Measurements from ENCODE around the gene CCDC88B. TPM values are rescaled to one million over a fixed set of nuclear protein-coding genes. Genes with fewer than 3 reads are reported as not detected.
A peak's percentile ranks its signal among the peaks of the same experiment; 100 is the strongest.

CCDC88B gene
- total RNA-seq, 4 donors from 2014 or later = 3.3 to 8.3 (median 5.4) TPM

DNA sequence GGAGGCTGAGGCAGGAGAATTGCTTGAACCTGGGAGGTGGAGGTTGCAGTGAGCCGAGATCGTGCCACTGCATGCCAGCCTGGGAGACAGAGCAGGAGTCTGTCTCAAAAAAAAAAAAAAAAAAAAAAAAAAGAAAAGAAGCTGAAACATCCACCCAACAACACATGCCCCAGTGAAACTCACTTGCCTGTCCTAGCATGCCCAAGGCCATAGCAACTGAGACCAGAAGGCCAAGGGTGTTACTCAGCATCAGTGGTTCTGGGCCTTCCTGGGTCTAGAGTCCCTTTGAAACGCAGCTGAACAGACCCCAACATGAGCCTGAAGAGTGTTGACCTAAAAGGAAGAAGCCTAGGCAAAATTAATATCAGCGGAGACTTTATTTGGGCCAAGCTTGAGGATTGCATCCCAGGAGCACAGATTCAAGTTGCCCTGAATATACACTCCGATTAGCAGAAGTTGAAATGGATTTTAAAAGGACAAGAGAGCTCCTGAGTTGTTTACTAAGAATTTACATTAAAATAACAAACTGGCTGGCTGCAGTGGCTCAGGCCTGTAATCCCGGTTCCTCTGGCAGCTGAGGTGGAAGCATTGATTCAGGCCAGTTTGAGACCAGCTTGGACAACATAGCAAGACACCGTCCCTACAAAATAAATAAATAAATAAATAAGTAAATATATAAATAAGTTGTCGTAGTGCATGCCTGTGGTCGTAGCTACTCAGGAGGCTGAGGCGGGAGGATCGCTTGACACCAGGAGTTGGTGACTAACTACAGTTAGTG, 15.1 kb upstream of the CCDC88B start:
- peaks cover 25% of the 10 kb centered on the region for H3K36me3 ChIP-seq
- H3K4me1 ChIP-seq = peaks cover 50% of the 10 kb centered on the region
- H3K27ac ChIP-seq = peak overlapping the region; percentile 54
- H3K9me3 ChIP-seq = no peaks in the 10 kb centered on the region
- no peak for TF ChIP-seq EP300 (IDR thresholded peaks at IDR 0.05)
- TF ChIP-seq POLR2AphosphoS5 (IDR thresholded peaks at IDR 0.05) = no peak
- TF ChIP-seq, protein P1, sequence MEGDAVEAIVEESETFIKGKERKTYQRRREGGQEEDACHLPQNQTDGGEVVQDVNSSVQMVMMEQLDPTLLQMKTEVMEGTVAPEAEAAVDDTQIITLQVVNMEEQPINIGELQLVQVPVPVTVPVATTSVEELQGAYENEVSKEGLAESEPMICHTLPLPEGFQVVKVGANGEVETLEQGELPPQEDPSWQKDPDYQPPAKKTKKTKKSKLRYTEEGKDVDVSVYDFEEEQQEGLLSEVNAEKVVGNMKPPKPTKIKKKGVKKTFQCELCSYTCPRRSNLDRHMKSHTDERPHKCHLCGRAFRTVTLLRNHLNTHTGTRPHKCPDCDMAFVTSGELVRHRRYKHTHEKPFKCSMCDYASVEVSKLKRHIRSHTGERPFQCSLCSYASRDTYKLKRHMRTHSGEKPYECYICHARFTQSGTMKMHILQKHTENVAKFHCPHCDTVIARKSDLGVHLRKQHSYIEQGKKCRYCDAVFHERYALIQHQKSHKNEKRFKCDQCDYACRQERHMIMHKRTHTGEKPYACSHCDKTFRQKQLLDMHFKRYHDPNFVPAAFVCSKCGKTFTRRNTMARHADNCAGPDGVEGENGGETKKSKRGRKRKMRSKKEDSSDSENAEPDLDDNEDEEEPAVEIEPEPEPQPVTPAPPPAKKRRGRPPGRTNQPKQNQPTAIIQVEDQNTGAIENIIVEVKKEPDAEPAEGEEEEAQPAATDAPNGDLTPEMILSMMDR (IDR thresholded peaks at IDR 0.05) = no peak
- TF ChIP-seq POLR2A (IDR thresholded peaks at IDR 0.05) = no peak
- H3K27me3 ChIP-seq = no peaks in the 10 kb centered on the region
- DNase-seq (ENCODE audit: low spot score in 2 of 2) = no peak
- 72% methylated on average over 11 of the region's 11 CpGs for WGBS
- H3K4me3 ChIP-seq = no peak overlapping the region

DNA sequence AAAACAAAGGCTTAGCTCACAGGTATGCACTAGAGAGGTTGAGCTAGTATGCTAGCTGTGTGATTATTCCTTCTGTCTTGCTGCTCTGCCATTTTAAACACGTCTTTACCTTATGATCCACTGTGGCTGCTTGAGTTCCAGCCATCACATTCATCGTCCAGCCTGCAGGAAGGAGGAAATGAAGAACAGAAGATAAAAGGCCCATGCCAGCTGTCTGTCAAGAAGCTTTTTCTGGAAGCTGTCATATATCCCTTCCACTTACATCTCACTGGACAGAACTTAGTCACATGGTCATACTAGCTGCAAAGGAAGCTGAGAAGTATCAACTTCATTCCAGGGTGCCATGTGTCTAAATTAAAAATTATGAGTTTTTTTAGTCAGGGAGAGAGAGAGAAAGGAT, 12.6 kb upstream of the CCDC88B start:
- WGBS = 90% methylated on average over 2 of the region's 2 CpGs
- no peak overlapping the region for H3K4me3 ChIP-seq

GRCh38 chr11:64327993-64328392, 12.0 kb upstream of the CCDC88B start:
- H3K36me3 ChIP-seq = peaks cover under 1% of the 10 kb centered on the region
- no peaks in the 10 kb centered on the region for H3K9me3 ChIP-seq
- DNase-seq (ENCODE audit: low spot score in 2 of 2) = no peak
- H3K27me3 ChIP-seq = no peaks in the 10 kb centered on the region
- TF ChIP-seq, protein P1 (IDR thresholded peaks at IDR 0.05) = no peak
- TF ChIP-seq POLR2A (IDR thresholded peaks at IDR 0.05) = no peak
- no peak for TF ChIP-seq EP300 (IDR thresholded peaks at IDR 0.05)
- no peak for TF ChIP-seq POLR2AphosphoS5 (IDR thresholded peaks at IDR 0.05)
- no peak overlapping the region for H3K4me3 ChIP-seq
- no peak overlapping the region for H3K27ac ChIP-seq
- H3K4me1 ChIP-seq = peaks cover 42% of the 10 kb centered on the region
- WGBS = 82% methylated on average over 3 of the region's 3 CpGs

More for the DNA sequence above, 12.6 kb upstream of the CCDC88B start:
- Histone ChIP-seq H3K27ac (no peak overlapping the region), H3K4me1 (peaks cover 46% of the 10 kb centered on the region), H3K9me3 (no peaks in the 10 kb centered on the region), H3K27me3 (no peaks in the 10 kb centered on the region), H3K36me3 (peaks cover 7% of the 10 kb centered on the region)
- TF ChIP-seq POLR2A (IDR thresholded peaks at IDR 0.05) = no peak
- no peak for DNase-seq (ENCODE audit: low spot score in 2 of 2)

DNA sequence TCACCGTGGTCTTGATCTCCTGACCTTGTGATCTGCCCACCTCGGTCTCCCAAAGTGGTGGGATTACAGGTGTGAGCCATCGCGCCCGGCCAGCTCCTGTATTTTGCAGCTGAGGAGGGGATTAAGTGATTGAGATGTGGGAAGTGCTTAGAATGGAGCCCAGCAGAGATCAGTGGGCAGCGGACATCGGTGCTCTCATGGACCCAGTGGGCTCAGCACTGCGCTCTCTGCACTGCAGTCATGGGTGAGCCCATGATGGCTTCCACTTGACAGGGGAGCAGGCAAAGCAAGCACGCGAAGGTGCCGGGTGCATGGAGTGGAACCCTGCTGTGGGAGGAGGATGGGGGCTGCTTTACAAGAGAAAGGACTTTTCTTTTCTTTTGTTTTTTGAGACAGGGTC, 9.1 kb upstream of the CCDC88B start:
- TF ChIP-seq POLR2A (IDR thresholded peaks at IDR 0.05) (no peak), EP300 (IDR thresholded peaks at IDR 0.05) (no peak), POLR2AphosphoS5 (IDR thresholded peaks at IDR 0.05) (no peak)
- TF ChIP-seq, protein P1 (IDR thresholded peaks at IDR 0.05) = no peak
- no peaks in the 10 kb centered on the region for H3K27me3 ChIP-seq
- no peak overlapping the region for H3K4me3 ChIP-seq
- H3K4me1 ChIP-seq = peaks cover 30% of the 10 kb centered on the region
- no peaks in the 10 kb centered on the region for H3K9me3 ChIP-seq
- H3K36me3 ChIP-seq = no peaks in the 10 kb centered on the region
- WGBS = 84% methylated on average over 11 of the region's 11 CpGs
- no peak overlapping the region for H3K27ac ChIP-seq
- DNase-seq (ENCODE audit: low spot score in 2 of 2) = no peak

DNA sequence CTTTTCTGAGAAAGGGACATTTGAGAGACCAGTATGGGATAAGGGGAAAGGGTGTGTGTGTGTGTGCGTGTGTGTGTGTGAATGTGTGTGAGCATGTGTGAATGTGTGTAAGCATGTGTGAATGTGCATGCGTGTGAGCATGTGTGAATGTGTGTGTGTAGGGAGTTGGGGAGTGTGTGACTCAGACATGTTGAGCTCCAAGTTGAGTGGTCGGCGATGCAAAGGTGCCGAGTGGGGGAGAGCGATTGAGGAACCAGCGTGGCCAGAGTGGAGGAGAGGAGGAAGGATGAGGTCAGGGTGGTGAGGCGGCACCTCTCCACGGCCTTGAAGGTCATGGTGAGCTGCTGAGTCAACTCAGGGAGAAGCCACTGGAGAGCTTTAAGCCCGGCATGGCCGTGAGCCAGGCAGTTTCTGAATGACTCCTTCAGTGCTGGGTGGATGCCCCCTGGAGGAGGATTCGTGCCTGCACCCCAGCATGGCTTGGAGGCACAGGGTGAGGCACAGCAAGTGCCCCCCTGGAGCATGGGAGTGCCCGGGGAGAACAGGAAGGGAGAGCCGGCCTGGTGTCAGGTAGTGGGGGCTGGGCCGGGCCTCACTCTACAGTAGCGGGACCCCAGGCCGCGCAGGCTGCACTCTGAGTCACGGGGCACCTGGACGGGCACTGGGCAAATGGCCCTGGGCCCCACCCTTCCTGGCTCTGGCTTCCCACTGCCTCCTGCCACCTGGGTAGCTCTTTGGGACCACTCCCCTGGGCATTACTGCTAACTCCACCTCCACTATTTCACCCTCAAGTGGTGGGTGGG, 8.2 kb upstream of the CCDC88B start:
- Histone ChIP-seq H3K4me1 (peaks cover 30% of the 10 kb centered on the region), H3K36me3 (no peaks in the 10 kb centered on the region), H3K4me3 (no peak overlapping the region), H3K27ac (no peak overlapping the region), H3K9me3 (no peaks in the 10 kb centered on the region), H3K27me3 (no peaks in the 10 kb centered on the region)
- WGBS = 20% methylated on average over 15 of the region's 20 CpGs
- TF ChIP-seq EP300 (IDR thresholded peaks at IDR 0.05) = no peak
- TF ChIP-seq, protein P1 (IDR thresholded peaks at IDR 0.05) = peak; percentile 33 to 58
- DNase-seq (ENCODE audit: low spot score in 2 of 2) = no peak

Data from suprapubic skin (tissue), 4 donors.